ENCODE data around the gene ANLN. TPM values are rescaled to one million over a fixed set of nuclear protein-coding genes. Genes with fewer than 3 reads are reported as not detected.

Gene ANLN
- total RNA-seq, 2 donors from 2014 or later = 0.39 to 0.52 TPM

DNA sequence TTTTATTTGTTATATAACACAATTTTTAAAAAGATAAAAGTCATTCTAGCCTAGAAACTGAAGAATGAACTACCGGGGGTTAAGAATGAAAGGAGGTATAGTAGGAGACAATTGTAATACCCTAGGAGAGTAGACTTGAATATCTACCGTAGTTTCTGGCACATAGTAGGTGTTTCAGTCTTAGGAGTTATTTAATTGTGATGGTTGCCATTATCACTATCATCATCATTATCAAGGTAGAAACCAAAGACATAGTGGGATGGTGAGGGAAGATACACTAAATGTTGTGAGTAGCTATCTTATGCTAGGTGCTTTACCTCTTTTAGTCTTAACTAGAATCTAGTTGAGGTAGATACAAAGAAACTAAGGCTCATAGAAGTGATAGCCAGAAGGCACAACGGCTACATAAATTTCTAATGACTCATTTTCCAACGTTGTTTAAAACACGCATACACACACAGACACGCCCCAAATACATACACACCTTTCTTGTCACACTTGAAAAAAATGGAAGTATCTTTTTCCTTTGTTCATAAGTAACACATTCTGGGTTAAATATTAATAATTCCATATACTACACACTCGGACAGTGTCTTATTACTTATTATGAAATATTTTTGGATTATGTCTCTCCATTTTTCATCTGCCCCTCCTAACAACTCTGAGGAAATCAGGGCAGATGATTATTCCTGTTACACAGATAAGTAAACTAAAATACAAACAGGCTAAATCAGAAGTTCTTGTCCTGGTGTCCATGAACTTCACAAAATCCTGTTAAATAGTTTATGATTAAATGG, 2.0 kb upstream of the ANLN start:
- no peak for ATAC-seq
- no peaks in the 10 kb centered on the region for H3K9me3 ChIP-seq (ENCODE audit: control insufficient read depth, low read length, poor library complexity, severe bottlenecking)
- Mint-ChIP-seq H3K4me1 (peaks cover 16% of the 10 kb centered on the region), H3K27me3 (no peaks in the 10 kb centered on the region), H3K4me3 (no peak overlapping the region), H3K36me3 (ENCODE audit: low read depth) (no peaks in the 10 kb centered on the region), H3K27ac (peak overlapping the region; percentile 57)
- no peak for DNase-seq

DNA sequence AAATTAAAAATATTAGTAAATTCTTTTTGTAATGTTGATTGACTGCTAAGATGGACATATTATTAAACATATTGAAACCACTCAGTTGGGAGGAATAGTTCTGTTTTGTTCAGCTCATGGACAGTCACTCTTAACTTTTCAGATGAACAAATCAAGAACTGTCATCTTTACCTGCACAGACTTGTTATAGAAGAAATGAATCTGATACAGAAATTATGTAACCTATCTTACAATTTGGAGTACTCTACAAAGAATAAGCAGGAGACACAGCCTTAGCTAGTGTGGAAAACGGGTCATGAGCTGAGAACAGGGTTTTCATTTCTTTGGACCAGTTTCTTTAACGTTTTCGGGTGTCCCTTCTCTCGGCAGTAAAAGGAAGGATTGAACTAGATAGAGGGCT, 1.2 kb upstream of the ANLN start:
- ATAC-seq = no peak
- Mint-ChIP-seq H3K4me1 (peaks cover 16% of the 10 kb centered on the region), H3K27me3 (no peaks in the 10 kb centered on the region), H3K27ac (no peak overlapping the region), H3K4me3 (peak overlapping the region; percentile 57), H3K36me3 (ENCODE audit: low read depth) (no peaks in the 10 kb centered on the region)
- no peaks in the 10 kb centered on the region for H3K9me3 ChIP-seq (ENCODE audit: control insufficient read depth, low read length, poor library complexity, severe bottlenecking)
- no peak for DNase-seq

DNA sequence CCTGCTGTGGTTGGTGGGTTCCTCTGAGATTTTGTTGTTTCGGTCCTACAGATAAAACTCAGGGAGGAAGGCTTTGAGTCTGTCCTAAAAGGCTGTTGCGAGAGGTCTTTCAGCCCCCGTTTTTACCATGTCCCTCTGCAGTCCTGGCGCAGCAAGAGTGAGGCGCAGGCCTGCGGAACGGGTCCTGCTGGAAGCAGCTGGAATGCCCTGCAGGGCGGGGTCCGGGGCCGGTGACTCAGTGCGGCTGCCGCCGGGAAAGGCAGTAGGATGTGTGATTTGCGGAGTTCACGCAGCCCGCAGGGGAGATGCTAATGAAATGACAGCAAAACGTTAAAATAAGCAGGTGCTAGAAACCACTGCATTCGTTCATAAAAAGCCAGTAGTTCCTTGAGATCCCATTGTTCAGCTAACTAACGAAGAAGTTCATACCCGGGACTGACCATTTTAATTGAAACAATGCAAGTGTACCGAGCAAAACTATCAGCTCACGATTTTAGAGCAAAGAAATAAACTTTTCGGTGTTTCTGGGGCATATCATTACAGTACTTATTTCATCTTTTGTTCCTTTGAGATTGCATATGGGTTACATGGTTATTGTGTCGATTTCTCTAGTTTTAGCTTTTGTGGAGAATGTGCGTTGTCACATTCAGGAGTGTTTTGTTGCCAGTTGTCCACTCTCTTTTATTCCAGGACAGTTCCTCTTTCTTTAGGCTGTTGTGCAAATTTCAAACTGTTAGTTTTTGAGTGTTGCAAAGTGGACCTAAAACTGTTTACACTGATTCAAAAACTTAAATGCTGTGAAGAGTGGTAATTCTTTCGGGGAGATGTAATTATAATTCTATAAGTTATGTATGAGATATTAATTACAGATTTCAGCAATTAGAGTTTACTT, 783 bp downstream of the ANLN start:
- no peaks in the 10 kb centered on the region for H3K9me3 ChIP-seq (ENCODE audit: control insufficient read depth, low read length, poor library complexity, severe bottlenecking)
- Mint-ChIP-seq H3K27me3 (no peaks in the 10 kb centered on the region), H3K4me1 (peaks cover 17% of the 10 kb centered on the region), H3K4me3 (peak overlapping the region; percentile 86), H3K27ac (peak overlapping the region; percentile 88), H3K36me3 (ENCODE audit: low read depth) (no peaks in the 10 kb centered on the region)
- DNase-seq (peak in 2 of 3 donors; percentile 41 to 49), ATAC-seq (peak; percentile 10)

DNA sequence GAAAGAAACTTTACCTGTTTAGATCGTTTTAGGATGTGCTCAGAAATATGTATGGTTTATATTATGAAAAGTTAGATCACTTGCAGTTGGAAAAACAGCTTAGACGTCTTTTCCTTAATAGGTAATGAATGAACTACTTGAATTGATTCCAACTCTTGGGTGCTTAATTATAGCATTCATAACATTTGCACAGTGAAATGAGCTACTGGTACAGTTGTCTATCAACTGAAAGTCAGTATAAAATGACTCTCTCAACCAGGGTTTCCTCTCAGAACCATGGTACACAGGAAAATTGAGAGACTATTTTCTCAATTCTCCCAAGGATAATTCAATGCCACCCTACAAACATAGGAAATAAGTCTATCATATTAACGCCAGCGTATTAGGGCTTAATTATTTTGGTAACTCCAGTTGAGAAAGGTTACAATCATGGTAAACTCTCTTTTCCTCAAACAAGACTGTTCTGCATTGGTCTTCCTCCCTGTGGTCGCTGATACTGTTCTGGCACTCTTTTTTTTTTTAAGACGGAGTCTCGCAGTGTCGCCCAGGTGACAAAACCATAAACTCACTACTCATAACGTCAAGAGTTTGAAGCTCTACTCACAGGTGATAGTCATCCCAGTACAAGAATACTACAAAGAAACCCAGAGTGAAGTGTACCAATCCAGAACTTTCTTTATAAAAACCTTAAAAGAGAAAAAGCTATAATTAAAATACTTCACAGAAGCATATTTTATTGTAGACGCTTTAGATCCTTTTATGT, 2.0 kb downstream of the ANLN start:
- DNase-seq = no peak
- no peak for ATAC-seq
- H3K36me3 Mint-ChIP-seq (ENCODE audit: low read depth) = no peaks in the 10 kb centered on the region
- no peaks in the 10 kb centered on the region for H3K9me3 ChIP-seq (ENCODE audit: control insufficient read depth, low read length, poor library complexity, severe bottlenecking)
- H3K27ac Mint-ChIP-seq = no peak overlapping the region
- no peaks in the 10 kb centered on the region for H3K27me3 Mint-ChIP-seq
- H3K4me1 Mint-ChIP-seq = peaks cover 17% of the 10 kb centered on the region
- peak overlapping the region; percentile 86 for H3K4me3 Mint-ChIP-seq

DNA sequence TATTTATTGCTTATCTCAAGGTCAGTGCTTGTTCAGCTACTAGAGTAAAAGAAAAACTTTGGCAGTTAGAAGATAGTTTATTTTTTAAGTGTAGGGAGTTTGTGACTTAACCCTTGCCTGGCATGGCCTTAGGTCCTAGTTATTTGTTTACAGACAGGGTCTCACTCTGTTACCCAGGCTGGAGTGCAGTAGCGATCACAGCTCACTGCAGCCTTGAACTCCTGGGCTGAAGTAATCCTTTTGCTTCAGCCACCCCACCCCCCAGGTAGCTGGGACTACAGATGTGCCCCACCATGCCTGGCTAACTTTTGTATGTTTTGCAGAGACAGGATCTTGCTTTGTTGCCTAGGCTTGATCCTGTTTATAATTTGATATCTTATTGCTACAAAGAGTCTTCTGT, 4.2 kb downstream of the ANLN start:
- H3K36me3 Mint-ChIP-seq (ENCODE audit: low read depth) = no peaks in the 10 kb centered on the region
- DNase-seq (no peak), ATAC-seq (no peak)
- peaks cover 14% of the 10 kb centered on the region for H3K4me1 Mint-ChIP-seq
- no peak overlapping the region for H3K27ac Mint-ChIP-seq
- H3K9me3 ChIP-seq (ENCODE audit: control insufficient read depth, low read length, poor library complexity, severe bottlenecking) = no peaks in the 10 kb centered on the region
- H3K4me3 Mint-ChIP-seq = no peak overlapping the region
- no peaks in the 10 kb centered on the region for H3K27me3 Mint-ChIP-seq

- Mint-ChIP-seq H3K4me1 (peaks cover 12% of the 10 kb centered on the region), H3K36me3 (ENCODE audit: low read depth) (no peaks in the 10 kb centered on the region)
- no peak for DNase-seq
Observed at GRCh38 chr7:36395171-36395894, 5.7 kb downstream of the ANLN start.

DNA sequence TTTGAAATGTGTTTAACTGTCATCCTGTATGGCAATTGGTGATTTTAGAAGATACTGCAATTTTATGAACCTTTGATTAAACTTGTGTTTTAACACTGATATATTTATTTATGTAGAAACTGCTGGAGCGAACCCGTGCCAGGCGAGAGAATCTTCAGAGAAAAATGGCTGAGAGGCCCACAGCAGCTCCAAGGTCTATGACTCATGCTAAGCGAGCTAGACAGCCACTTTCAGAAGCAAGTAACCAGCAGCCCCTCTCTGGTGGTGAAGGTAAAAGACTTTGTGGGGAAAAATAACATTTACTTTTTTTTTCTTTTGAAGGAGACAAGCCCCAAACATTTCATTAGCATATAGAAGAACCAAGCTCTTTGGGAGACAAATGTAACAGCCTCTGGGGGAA, 6.5 kb downstream of the ANLN start:
- no peak for ATAC-seq

More at GRCh38 chr7:36395171-36395894, 5.7 kb downstream of the ANLN start:
- no peaks in the 10 kb centered on the region for H3K9me3 ChIP-seq (ENCODE audit: control insufficient read depth, low read length, poor library complexity, severe bottlenecking)
- Mint-ChIP-seq H3K27me3 (no peaks in the 10 kb centered on the region), H3K4me3 (no peak overlapping the region), H3K27ac (peak overlapping the region; percentile 0)
- ATAC-seq = no peak

GRCh38 chr7:36400036-36400435, 10.4 kb downstream of the ANLN start:
- Mint-ChIP-seq H3K4me3 (no peak overlapping the region), H3K27ac (no peak overlapping the region), H3K27me3 (no peaks in the 10 kb centered on the region), H3K4me1 (peaks cover 10% of the 10 kb centered on the region), H3K36me3 (ENCODE audit: low read depth) (no peaks in the 10 kb centered on the region)
- no peaks in the 10 kb centered on the region for H3K9me3 ChIP-seq (ENCODE audit: control insufficient read depth, low read length, poor library complexity, severe bottlenecking)
- no peak for ATAC-seq
- DNase-seq = no peak

More for the DNA sequence above, 6.5 kb downstream of the ANLN start:
- Mint-ChIP-seq H3K27ac (no peak overlapping the region), H3K36me3 (ENCODE audit: low read depth) (no peaks in the 10 kb centered on the region), H3K27me3 (no peaks in the 10 kb centered on the region), H3K4me3 (no peak overlapping the region), H3K4me1 (peaks cover 7% of the 10 kb centered on the region)
- H3K9me3 ChIP-seq (ENCODE audit: control insufficient read depth, low read length, poor library complexity, severe bottlenecking) = no peaks in the 10 kb centered on the region
- no peak for DNase-seq

DNA sequence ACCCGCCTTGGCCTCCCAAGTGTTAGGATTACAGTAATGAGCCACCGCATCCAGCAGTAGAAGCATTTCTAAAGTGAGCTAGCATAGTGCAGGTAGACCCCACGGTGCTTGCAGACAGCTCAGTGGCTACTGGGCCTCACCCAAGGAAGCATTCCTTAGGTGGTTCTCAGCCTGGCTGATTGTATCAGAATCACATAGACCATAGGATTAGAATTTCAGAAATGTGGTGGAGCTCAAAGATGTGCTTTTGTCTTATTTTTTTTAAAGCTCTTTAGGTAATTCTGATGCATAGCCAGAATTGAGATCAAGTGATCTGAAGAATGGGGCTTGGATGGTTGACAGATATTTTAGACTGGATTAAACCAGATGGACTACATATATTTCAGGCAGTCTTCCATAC, 10.9 kb downstream of the ANLN start:
- Mint-ChIP-seq H3K36me3 (ENCODE audit: low read depth) (no peaks in the 10 kb centered on the region), H3K27ac (no peak overlapping the region)

GRCh38 chr7:36403452-36403851, 13.8 kb downstream of the ANLN start:
- H3K36me3 Mint-ChIP-seq (ENCODE audit: low read depth) = no peaks in the 10 kb centered on the region

More for the DNA sequence above, 10.9 kb downstream of the ANLN start:
- no peaks in the 10 kb centered on the region for H3K9me3 ChIP-seq (ENCODE audit: control insufficient read depth, low read length, poor library complexity, severe bottlenecking)
- no peak overlapping the region for H3K4me3 Mint-ChIP-seq
- no peak for DNase-seq
- no peaks in the 10 kb centered on the region for H3K27me3 Mint-ChIP-seq
- peaks cover 15% of the 10 kb centered on the region for H3K4me1 Mint-ChIP-seq
- no peak for ATAC-seq

DNA sequence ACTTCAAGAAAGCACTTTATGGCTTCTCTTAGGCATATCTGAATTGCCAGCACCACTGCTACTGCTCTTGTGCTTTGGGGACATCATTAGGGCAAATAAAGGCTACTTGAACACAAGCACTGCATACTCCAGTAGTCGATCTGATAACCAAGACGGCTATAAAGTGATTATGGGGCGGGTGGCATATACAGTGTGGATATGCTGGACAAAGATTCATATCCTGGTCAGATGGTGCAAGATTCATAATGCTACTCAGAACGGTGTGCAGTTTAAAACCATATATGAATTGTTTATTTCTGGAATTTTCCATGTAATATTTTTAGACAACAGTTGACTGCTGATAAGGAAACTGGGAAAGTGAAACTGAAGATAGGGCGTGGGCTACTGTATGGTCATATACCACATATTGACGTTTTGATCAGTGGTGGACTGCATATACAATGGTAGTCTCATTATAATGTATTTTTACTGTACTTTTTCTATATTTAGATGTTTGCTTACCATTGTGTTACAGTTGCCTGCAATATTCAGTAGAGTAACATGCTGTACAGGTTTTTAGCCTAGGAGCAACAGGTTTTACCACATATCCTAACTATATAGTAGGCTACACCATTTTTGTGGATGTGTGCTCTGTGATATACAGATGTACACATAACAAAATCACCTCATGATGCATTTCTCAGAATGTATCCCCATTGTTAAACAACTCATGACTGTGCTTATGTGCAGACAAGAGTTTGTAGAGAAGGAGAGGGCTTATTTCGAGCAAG, 15.2 kb downstream of the ANLN start:
- no peaks in the 10 kb centered on the region for H3K9me3 ChIP-seq (ENCODE audit: control insufficient read depth, low read length, poor library complexity, severe bottlenecking)
- Mint-ChIP-seq H3K4me3 (peak overlapping the region; percentile 22), H3K36me3 (ENCODE audit: low read depth) (no peaks in the 10 kb centered on the region), H3K4me1 (peaks cover 15% of the 10 kb centered on the region), H3K27ac (no peak overlapping the region), H3K27me3 (no peaks in the 10 kb centered on the region)
- no peak for ATAC-seq
- no peak for DNase-seq

More at GRCh38 chr7:36403452-36403851, 13.8 kb downstream of the ANLN start:
- Mint-ChIP-seq H3K4me3 (no peak overlapping the region), H3K4me1 (peaks cover 15% of the 10 kb centered on the region), H3K27me3 (no peaks in the 10 kb centered on the region), H3K27ac (no peak overlapping the region)
- no peak for ATAC-seq
- no peaks in the 10 kb centered on the region for H3K9me3 ChIP-seq (ENCODE audit: control insufficient read depth, low read length, poor library complexity, severe bottlenecking)
- DNase-seq = no peak

- Mint-ChIP-seq H3K4me1 (peaks cover 15% of the 10 kb centered on the region), H3K27ac (no peak overlapping the region), H3K27me3 (no peaks in the 10 kb centered on the region), H3K4me3 (peak overlapping the region; percentile 22), H3K36me3 (ENCODE audit: low read depth) (no peaks in the 10 kb centered on the region)
- no peaks in the 10 kb centered on the region for H3K9me3 ChIP-seq (ENCODE audit: control insufficient read depth, low read length, poor library complexity, severe bottlenecking)
- no peak for DNase-seq
- ATAC-seq = no peak
Observed at GRCh38 chr7:36405409-36405803, 15.7 kb downstream of the ANLN start.

All from T-helper 17 cell (primary cell).